RPMI7951 (cell line): ENCODE data around the gene TBRG4. TPM values are rescaled to one million over a fixed set of nuclear protein-coding genes. Genes with fewer than 3 reads are reported as not detected.

Experiments used
- DNase-seq: peaks from one replicate; pipeline ENCODE4 v3.0.0-alpha.2; 2012; ENCODE audit warnings: low read depth
- total RNA-seq: library from RNA; depleted of rRNA; stranded (reverse); fragments of >200 nt; shearing (Covaris generic); gene quantifications from 2 replicates; pipeline ENCODE4 v1.2.3, GENCODE V29; 2014; rRNA removed

TBRG4 gene
- total RNA-seq, 1 experiment from 2014 or later = 94.0 TPM

GRCh38 chr7:45055016-45055415 is 56.5 kb downstream of the TBRG4 start:
- no peak for DNase-seq

GRCh38 chr7:45054442-45054841 is 57.1 kb downstream of the TBRG4 start:
- DNase-seq = no peak

- DNase-seq = no peak
These were observed 57.6 kb downstream of the TBRG4 start for GRCh38 chr7:45053941-45054340.

- DNase-seq = no peak
These were observed 58.1 kb downstream of the TBRG4 start for GRCh38 chr7:45053401-45053800.

- DNase-seq = no peak
These were observed 59.5 kb downstream of the TBRG4 start for GRCh38 chr7:45052011-45052410.

- DNase-seq = no peak
These were observed 61.3 kb downstream of the TBRG4 start for GRCh38 chr7:45050198-45050597.

Other genes with a start within 250 kb of the TBRG4 start
- gene PURB, start 226.2 kb downstream of the TBRG4 start, total RNA-seq = 28.2 and 30.7 TPM in 2 replicates
- gene MYO1G, start 132.7 kb downstream of the TBRG4 start, total RNA-seq = under 0.01 TPM in 1 of 2 replicates, not detected in the other
- 65.0 and 75.1 TPM in 2 replicates for gene CCM2, start 111.5 kb downstream of the TBRG4 start, total RNA-seq
- gene NACAD, start 22.7 kb downstream of the TBRG4 start, total RNA-seq = 0.24 and 0.29 TPM in 2 replicates
- 0.78 and 0.84 TPM in 2 replicates for gene RAMP3, start 46.1 kb upstream of the TBRG4 start, total RNA-seq